DMS153 treated with DMSO at 0.1 percent for 48 hours (cell line): ENCODE results near the gene OR10A3.
"Not testable (repeated sequence)": the region's sequence is repeated elsewhere in the genome, so short reads cannot be mapped to it uniquely, and the experiment has no call there.

ENCODE experiments used
- DNase-seq: peaks from one replicate; lab custom pipeline; 2025; ENCODE audit not compliant: unreplicated experiment; lab: John Stamatoyannopoulos, UW

OR10A3 gene, protein sequence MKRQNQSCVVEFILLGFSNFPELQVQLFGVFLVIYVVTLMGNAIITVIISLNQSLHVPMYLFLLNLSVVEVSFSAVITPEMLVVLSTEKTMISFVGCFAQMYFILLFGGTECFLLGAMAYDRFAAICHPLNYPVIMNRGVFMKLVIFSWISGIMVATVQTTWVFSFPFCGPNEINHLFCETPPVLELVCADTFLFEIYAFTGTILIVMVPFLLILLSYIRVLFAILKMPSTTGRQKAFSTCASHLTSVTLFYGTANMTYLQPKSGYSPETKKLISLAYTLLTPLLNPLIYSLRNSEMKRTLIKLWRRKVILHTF

DNA sequence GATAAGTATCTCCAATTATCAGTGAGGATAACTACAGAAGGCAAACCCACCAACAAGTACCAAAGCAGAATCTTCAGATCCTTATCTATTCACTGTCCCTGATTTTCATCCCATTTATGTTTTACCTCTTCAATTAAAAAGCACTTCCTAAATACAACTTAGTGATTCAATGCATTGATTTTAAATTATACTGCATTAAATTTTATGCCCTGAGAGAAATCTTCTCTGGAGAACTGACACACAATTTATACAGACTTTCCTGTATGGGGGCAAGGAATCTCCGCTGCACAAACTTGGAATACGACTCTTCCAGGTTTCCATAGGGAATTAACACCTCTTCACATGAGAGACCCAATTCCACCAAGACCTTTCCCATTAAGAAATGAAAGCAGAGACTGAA is at the start of gene OR10A3:
OR10A3 (minus strand) TSS at position 101 of the 400 bp plus-strand sequence. CDS start 2,188 bp downstream, outside the sequence.
- DNase-seq = no peak

DNA sequence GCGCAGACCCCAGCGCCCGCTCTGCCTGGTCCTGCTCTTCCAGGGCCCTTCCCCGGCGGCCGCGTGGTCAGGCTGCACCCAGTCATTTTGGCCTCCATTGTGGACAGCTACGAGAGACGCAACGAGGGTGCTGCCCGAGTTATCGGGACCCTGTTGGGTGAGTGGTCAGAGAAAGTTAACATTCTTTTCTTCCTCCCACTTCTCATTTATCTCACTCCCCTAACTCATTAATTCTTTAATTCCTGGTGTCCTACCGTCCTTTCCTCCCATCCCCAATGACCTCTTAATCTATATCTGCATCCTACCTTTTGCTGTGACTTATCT is 46.0 kb upstream of the OR10A3 start:
- not testable (repeated sequence) for DNase-seq

DNA sequence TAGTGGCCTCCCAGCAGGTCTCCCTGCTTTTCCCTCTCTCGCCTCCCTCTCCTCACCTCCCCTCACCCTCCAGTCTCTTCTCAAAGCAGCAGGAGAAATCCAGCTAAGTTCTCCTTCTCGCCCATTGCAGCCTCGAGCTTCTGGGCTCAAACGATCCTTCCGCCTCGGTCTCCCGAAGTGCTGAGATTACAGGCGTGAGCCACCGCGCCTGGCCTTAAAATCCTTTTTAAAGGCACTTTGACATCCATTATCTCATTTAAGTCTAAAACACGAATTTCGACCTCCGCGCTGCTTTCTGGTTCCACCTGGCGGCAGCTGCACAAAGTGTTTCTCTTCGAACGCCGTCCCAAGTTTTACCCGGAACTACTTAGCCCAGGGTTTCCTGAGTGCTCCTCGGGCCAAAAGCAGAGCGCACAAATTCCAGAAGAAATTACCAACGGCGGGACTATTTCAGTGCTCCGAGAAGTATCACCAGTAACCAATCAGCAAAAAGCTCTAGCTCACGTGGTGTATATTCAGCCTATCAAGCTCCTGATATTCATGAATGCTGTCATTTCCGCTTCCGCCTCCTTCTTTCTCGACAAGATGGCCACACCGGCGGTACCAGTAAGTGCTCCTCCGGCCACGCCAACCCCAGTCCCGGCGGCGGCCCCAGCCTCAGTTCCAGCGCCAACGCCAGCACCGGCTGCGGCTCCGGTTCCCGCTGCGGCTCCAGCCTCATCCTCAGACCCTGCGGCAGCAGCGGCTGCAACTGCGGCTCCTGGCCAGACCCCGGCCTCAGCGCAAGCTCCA is 45.5 kb upstream of the OR10A3 start, which contains the start of gene EIF3F:
EIF3F (plus strand) TSS at position 570 of the 792 bp plus-strand sequence; CDS start at position 586, 16 bp downstream.
- peak; percentile 99 for DNase-seq

DNA sequence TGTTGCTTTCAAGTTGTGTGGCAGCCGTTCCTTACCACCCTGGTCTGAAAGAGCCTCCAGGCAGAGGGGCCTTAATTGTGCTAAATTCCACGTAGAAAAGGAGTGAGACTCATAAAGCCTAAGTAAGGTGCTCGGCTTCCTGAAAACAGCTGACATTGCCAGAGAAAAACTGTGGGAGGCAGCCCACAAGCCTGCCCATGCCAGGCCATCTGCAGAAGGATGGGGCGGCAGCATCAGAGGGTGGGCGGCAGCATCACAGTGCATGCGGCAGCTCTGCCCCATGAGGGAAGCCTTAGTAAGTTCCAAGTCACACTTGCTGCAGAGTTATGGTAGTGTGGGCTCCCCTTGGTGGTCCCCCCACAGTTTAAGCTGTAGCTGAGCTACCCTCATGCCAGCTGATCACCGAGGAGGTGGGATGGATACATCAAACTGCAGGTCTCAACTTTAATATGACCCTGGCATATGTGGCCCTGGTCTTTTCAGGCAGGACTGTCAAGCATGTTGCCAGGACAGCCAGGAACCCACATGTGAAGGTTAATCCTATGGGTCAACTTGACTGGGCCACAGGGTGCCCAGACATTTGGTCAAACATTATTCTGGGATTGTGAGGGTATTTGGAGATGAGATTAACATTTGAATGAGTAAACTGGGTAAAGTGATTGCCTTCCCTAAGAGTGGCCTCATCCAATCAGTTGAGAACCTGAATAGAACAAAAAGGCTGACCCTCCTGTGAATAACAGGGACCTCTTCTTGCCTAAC is 42.5 kb upstream of the OR10A3 start:
- DNase-seq = no peak

DNA sequence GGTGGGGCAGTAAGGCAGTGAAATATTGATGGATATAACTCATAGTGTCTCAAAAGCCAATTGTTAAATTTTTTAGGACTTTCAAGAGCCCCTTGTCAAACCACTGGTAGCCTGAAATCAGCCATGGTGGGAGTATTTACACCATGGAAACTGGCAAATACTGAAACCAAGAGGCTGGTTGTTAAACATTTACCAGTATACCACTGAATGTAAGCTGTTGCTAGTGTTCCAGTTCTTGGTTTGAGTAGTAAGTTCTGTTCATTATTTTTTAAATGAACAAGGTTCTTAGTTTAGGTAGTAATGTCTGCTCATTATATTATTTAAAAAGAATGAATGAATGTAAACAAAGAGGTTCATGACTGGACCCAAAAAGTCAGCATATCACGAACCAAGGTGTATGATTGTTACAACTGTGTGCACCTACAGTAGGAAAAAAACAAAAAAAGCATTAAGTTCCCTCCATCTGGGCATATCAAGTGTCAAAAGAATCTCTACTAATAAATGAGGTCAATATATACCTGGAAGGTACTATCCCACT is 41.1 kb upstream of the OR10A3 start:
- DNase-seq = no peak

DNA sequence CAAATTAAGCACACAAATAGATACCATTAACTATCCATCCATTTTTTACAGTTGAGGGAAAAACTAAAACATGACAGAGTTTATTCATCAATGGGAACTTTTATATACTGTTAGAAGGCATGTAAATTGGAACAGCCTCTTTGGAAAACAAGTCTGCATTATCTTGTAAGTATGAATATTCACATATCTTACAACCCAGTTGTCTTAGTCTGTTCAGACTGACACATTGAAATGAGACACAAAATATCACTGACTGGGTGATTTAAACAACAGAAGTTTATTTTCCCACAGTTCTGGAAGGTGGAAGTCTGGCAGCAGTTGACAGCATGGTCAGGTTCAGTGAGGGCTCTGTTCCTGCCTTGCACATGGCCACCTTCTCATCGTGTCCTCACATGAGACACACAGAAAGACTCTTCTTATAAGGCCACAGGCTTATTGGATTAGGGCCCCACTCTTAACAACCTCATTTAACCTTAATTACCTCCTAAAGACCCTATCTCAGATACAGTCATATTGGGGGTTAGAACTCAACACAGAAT is 40.2 kb upstream of the OR10A3 start:
- no peak for DNase-seq

DNA sequence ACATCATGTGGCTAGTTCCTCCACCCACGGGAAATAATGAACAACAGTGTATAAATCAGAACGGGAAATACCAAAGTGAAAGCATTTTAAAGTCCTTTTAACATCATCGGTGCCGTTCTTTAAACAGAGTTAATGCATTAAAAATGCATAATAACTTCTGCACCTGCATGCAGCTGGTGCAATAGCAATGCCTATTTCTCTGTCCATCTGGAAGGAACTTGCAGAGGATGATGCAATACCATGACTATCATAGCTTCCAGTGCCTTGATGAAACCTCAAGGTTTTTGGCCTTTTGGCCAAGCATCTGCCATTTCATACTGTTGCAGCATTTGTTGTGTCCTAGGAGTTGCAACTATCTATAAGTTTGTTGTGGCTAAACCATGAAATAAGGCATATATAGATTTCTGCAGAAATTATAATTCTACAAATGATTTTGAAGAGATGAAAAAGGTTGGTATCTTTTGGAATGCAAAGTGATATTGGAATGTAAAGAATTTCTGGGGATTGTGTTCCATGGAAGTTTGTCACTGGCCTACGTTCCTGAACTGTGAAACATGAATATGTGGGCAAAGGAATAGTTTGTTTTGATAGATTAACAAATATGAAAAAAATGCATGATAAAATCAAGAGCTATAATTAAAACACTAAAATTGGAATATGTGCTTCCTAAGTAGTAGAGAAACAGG is 35.9 kb upstream of the OR10A3 start:
- DNase-seq = no peak

DNA sequence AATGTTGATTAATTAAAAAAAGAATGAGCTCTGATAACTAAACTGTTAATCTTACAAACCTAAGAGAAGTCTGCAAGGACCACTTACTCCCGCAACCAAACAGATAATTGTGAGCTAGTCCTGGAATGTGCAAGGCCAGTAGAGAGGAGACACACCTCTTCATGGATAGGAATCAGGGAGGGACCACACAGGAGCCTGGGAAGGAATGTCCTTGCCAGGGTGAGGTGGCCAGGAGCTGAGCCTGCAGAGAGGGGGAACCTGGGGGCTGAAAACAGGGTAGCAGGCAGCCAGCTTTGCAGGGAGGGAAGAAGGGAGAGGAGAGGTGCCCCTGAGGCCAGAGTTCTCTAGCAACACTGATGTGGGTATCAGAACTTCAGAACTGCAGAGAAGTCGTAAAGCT is 33.2 kb upstream of the OR10A3 start:
- DNase-seq = no peak

DNA sequence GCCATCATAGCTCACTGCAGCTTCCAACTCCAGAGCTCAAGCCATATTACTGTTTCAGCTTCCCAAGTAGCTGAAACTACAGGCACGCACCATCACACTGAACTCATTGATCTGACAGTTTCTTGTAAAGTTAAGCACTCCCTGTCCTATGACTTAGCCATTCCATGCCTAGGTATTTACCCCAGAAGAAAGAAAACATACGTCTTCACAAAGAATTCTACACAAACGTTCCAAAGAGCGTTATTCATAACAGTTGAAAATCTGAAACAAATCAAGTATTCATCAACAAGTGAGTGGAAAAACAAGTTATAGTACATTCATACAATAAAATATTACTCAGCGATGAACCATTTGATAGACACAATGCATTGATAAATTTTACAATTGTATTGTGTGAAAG is 31.5 kb upstream of the OR10A3 start:
- DNase-seq = no peak

DNA sequence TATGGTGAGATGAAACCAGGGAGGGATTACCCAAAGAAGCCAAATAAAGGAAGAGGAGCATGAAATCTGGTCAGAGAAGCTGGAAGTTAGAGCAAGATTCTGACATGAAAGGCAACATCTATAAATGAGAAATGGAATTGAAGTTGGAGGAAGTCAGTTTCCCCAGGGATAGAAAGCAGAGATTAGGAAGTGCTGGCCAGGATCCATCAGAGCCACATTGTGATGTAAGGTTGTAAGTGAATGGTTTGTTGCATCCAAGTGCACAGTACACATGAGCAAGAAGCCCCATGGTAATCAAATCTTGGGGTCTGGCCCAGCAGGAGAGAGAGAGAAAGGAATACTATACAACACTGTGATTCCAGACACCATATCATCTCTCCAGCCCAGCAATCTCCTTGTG is 30.3 kb upstream of the OR10A3 start:
- no peak for DNase-seq

DNA sequence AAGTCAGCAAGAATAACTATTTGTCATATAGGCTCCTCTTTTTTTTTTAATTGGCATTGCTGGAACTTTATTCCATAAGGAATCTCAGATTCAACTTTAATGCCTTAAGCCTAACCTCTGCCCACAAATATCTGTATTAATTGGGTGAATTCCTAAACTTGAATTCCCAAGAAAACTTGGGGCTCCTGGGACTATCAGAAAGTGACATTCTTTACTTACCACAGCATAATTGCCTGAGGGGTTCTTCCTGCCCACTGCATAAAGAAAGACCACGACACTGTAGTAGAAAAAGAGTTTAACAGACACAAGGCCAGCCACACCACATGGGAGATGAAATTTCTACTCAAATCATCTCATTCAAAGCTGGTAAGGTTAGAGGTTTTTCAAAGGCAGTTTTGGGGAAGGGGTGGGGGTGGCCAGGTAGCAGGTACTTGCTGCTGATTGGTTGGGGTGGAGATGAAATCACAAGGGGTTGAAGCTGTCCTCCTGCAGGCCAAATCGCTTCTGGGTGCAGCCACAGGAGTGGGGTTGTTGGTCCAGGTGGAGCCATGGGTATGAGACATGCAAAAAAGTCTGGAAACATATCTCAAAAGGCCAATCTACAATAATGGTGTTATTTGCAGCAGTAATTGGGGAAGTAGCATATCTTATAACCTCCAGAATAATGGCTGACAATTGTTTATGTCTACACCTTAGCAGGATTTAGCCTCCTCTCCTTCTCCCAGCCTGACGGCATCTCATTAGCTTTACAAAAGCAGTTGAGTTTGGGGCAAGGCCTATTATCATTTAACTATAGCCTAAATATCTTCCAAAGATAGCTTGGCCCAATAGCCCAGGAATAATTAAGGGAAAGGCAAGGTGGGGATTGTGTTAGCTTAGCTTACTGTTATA is 28.5 kb upstream of the OR10A3 start:
- DNase-seq = no peak

DNA sequence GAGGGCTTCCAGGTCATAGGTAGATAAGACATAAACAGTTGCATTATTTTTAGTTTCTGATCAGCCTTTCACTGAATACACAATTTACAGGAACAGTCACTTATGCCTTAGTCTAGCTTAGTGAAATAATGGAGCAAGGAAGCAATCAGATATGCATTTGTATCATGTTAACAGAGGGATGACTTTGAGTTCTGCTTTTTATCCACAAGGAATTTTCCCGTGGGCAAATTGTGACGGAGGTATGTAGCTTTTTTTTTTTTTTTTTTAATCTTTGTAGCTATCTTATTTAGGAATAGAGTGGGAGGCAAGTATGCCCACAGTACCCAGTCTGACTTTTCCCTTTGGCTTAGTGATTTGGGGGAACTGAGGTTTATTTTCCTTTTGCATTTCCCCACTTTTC is 27.2 kb upstream of the OR10A3 start:
- no peak for DNase-seq

DNA sequence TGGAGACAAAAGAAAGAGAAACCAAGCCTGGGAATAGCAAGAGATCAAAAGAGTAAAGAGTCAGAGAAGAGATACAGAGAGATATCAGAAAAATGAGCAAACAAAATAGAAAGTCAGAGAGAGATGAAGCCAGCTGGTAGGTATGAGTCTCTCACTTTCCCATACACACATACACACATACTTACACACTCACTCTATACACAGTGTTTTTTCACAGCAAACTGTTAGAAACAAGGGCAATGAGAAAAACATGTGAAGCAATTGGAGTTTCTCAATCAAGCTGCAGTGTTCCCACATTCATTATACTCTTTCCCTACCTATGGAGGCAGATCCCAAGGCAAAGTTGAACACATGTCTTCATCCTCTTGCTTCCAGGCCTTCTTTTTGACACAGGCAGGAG is 26.3 kb upstream of the OR10A3 start:
- DNase-seq = no peak

DNA sequence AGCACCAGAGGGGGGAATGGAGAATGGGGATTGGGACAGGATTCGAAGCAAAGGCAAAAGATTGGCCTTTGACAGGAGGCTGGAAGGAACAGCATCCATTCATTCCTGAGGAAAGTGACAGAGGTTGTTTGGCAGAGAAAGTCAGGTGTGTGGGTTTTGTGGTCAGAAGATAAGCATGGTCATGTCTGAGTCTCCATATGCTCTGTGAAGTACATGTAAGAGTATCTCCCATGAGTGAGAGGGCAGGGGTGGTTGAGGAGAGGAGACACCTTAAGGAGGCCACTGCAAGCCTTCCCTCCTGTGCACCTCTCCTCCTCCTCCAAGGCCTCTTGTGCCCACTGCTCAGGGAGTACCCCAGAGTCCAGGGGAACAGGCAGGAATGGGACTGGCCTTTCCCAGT is 25.6 kb upstream of the OR10A3 start:
- no peak for DNase-seq

DNA sequence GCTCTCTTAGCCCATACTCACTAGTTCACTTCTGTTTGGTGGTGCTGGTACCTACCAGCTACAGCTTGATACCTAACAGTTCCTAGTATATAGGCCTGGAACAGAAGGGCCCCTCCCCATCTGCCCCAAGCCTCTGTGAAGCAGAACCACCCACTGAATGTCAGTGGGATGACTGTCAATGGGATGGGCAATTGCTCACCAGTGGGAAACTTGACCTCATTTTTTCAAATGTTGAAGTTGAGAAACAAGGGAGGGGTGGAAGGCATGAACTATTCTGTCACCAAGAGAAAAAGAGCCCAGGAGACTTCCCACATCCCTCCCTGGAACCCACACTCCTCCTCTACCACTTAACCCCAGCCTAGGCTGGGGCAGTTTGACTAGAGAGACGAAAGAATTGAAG is 23.9 kb upstream of the OR10A3 start, which contains the start of gene NLRP10:
NLRP10 (minus strand) TSS at position 62 of the 400 bp plus-strand sequence. CDS start 1,952 bp downstream, outside the sequence.
- DNase-seq = no peak

DNA sequence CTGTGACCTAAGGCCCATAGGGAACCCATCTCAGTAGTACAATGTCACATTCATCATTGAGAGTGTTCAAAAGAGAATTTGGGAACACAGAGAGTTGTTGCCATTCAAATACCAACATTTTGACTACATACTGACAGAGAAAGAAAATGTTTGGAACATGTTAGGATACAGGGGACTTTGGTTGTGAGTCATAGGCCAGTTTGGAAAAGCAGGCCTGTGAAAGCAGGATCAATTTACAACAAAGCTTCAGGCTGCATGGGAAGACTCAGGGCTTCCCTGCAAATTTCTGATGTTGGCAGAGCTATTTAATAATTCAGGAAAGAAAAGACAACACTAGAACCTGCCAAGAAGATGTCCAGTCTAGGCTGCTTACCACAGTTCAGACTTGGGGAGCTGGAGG is 23.4 kb upstream of the OR10A3 start:
- DNase-seq = no peak

DNA sequence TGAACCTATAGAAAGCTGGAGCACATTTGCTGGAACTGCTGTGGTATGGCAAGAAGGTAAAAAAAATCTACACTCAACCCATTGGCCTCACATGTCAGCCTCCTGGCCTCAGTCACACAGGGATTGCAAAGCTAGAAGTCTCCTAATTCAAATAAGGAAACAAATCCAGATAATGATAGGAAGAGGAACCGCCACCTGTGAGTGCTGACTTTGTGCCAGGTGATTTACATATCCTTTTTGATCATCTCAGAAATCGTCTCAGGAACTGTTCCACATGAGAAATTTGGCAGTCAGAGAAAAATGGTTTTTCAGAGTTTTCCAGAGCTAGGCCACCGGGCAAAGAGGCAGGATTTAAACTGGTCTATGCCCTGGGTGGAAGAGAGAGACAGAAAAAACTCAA is 22.8 kb upstream of the OR10A3 start:
- no peak for DNase-seq

DNA sequence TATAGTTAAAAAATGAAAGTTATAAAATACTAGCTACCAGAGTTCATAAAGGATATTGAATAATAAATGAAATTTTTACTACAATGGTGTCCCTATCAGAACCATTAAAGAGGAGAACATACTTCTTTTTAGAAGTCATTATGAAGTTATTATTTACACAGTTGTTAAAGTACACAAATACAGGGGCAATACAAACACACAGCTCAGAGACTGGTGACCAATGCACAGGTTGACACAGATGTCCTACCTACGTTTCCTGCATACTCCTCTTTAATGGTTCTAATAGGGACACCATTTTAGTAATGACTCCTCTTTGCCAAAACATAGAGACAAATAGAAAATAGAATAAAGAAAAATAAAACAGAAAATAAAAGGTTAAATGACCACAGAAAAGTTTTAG is 13.7 kb upstream of the OR10A3 start:
- DNase-seq = no peak

DNA sequence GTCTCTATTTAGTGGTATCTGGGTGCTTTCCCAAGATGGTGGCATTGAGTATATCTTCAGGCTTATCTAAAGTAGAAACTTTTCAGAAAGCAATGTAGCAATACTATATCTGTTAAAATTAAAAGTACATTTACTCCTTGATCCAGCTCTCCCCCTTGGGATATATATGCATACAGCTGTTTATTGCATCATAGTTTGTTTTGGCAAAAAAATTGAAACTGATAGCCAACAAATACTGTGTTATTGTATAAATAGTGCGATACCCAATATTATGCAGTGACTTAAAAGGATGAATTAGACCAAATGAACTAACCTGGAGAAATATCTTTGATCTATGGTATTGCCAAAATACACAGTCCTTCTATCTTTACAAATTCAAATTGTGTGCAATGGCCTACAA is 8.4 kb upstream of the OR10A3 start:
- no peak for DNase-seq

DNA sequence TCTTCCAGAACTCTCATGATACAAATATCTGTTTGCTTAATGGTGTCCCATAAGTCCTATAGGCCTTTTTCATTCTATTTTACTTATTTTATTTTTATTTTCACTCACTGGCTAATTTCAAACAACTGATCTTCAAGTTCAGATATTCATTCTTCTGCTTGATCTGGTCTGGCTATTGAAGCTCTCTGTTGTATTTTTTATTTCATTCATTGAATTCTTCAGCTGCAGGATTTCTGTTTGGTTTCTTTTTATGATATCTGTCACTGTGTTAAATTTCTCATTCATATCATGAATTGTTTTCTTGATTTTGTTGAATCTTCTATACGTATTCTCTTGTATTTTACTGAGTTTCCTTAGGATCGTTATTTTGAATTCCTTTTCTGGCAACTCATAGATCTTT is 2.6 kb upstream of the OR10A3 start:
- DNase-seq = no peak
